HepG2 (cell line): ENCODE measurements around the gene CELF5. TPM values are rescaled to one million over a fixed set of nuclear protein-coding genes. Genes with fewer than 3 reads are reported as not detected.

Source experiments
- ATF1 ChIP-seq: IDR thresholded peaks from 2 replicates; pipeline ENCODE4 v1.6.1; 2016; ENCODE audit warnings: mild to moderate bottlenecking, control low read depth
- ATF7-NPFF ChIP-seq: sonication (generic); formaldehyde crosslinking; IDR thresholded peaks from 2 replicates; pipeline ENCODE4 v1.8.1; 2023; ENCODE audit warnings: mild to moderate bottlenecking, low read depth, missing genetic modification reagents, moderate library complexity
- DR1 ChIP-seq: sonication (generic); formaldehyde crosslinking; IDR thresholded peaks from 2 replicates; pipeline ENCODE4 v1.8.0; 2021; ENCODE audit warnings: mild to moderate bottlenecking, missing genetic modification reagents, inconsistent platforms
- GMEB1 ChIP-seq: sonication (generic); formaldehyde crosslinking; IDR thresholded peaks from 2 replicates; pipeline ENCODE4 v1.5.1; 2020; ENCODE audit warnings: missing genetic modification reagents, mild to moderate bottlenecking, borderline replicate concordance
- GTF2F1 ChIP-seq: fragments of 150-350 bp; IDR thresholded peaks from 2 replicates; pipeline ENCODE4 v1.6.1; 2014; ENCODE audit warnings: low read length
- HDAC2 ChIP-seq: sonication (generic); formaldehyde crosslinking; IDR thresholded peaks from 2 replicates; pipeline ENCODE4 v1.4.0; 2020; ENCODE audit warnings: missing genetic modification reagents
- HOMEZ ChIP-seq: IDR thresholded peaks from 2 replicates; pipeline ENCODE4 v1.6.1; 2016; ENCODE audit warnings: low read depth
- HOXA5 ChIP-seq: sonication (generic); formaldehyde crosslinking; IDR thresholded peaks from 2 replicates; pipeline ENCODE4 v1.4.0; 2020; ENCODE audit warnings: missing genetic modification reagents
- HOXA9 ChIP-seq: sonication (generic); formaldehyde crosslinking; IDR thresholded peaks from 2 replicates; pipeline ENCODE4 v1.8.1; 2022; ENCODE audit warnings: missing genetic modification reagents, mild to moderate bottlenecking, moderate library complexity, borderline replicate concordance
- MBNL3 ChIP-seq: fragments of 250-450 bp; sonication (Bioruptor Pico); conservative IDR thresholded peaks from 2 replicates; pipeline ENCODE4 v1.8.0; 2022; ENCODE audit warnings: mild to moderate bottlenecking, inconsistent platforms
- MED8 ChIP-seq: sonication (generic); formaldehyde crosslinking; IDR thresholded peaks from 2 replicates; pipeline ENCODE4 v1.8.1; 2023; ENCODE audit warnings: mild to moderate bottlenecking, missing genetic modification reagents; ENCODE audit not compliant: insufficient replicate concordance
- MXD3 ChIP-seq: IDR thresholded peaks from 2 replicates; pipeline ENCODE4 v1.6.1; 2016; ENCODE audit warnings: mild to moderate bottlenecking, missing biosample characterization, missing genetic modification reagents
- RBAK ChIP-seq: sonication (generic); formaldehyde crosslinking; IDR thresholded peaks from 2 replicates; pipeline ENCODE4 v1.5.1; 2020; ENCODE audit warnings: mild to moderate bottlenecking, missing genetic modification reagents
- RBFOX2 ChIP-seq: fragments of 200-400 bp; formaldehyde crosslinking; IDR thresholded peaks from 2 replicates; pipeline ENCODE4 v1.6.1; 2017; ENCODE audit warnings: low read depth, mild to moderate bottlenecking, low read length
- RFXANK ChIP-seq: IDR thresholded peaks from 2 replicates; pipeline ENCODE4 v1.6.1; 2016
- TBX3 ChIP-seq: fragments of 450-650 bp; IDR thresholded peaks from 2 replicates; pipeline ENCODE4 v1.6.1; 2017; ENCODE audit warnings: antibody characterized with exemption, mild to moderate bottlenecking, inconsistent platforms, borderline replicate concordance
- TCF7L2 ChIP-seq: IDR thresholded peaks from 2 replicates; pipeline ENCODE4 v1.6.1; 2011; ENCODE audit warnings: mild to moderate bottlenecking, low read depth, low read length, moderate library complexity
- TFE3 ChIP-seq: IDR thresholded peaks from 2 replicates; pipeline ENCODE4 v1.6.1; 2016
- XBP1 ChIP-seq: sonication (generic); formaldehyde crosslinking; IDR thresholded peaks from 2 replicates; pipeline ENCODE4 v1.5.0; 2020; ENCODE audit warnings: missing genetic modification reagents
- ZFP1 ChIP-seq: IDR thresholded peaks from 2 replicates; pipeline ENCODE4 v1.6.1; 2016
- ZMAT5 ChIP-seq: sonication (generic); formaldehyde crosslinking; IDR thresholded peaks from 2 replicates; pipeline ENCODE4 v1.5.0; 2020; ENCODE audit warnings: mild to moderate bottlenecking, low read depth, missing genetic modification reagents, borderline replicate concordance
- ZNF230 ChIP-seq: sonication (generic); formaldehyde crosslinking; IDR thresholded peaks from 2 replicates; pipeline ENCODE4 v1.4.0; 2020; ENCODE audit warnings: mild to moderate bottlenecking, missing genetic modification reagents
- ZNF264 ChIP-seq: sonication (generic); formaldehyde crosslinking; IDR thresholded peaks from 2 replicates; pipeline ENCODE4 v1.4.0; 2020; ENCODE audit warnings: missing genetic modification reagents
- ZNF335 ChIP-seq: sonication (generic); formaldehyde crosslinking; IDR thresholded peaks from 2 replicates; pipeline ENCODE4 v1.4.0; 2020; ENCODE audit warnings: missing genetic modification reagents
- ZNF496 ChIP-seq: sonication (generic); formaldehyde crosslinking; IDR thresholded peaks from 2 replicates; pipeline ENCODE4 v1.8.1; 2023; ENCODE audit warnings: mild to moderate bottlenecking, moderate library complexity, missing genetic modification reagents; ENCODE audit not compliant: insufficient replicate concordance
- ZNF549 ChIP-seq: sonication (generic); formaldehyde crosslinking; IDR thresholded peaks from 2 replicates; pipeline ENCODE4 v1.5.0; 2020; ENCODE audit warnings: missing genetic modification reagents
- ZNF772 ChIP-seq: sonication (generic); formaldehyde crosslinking; IDR thresholded peaks from 2 replicates; pipeline ENCODE4 v1.5.0; 2020; ENCODE audit warnings: mild to moderate bottlenecking, missing genetic modification reagents
- ZNF891 ChIP-seq: sonication (generic); formaldehyde crosslinking; IDR thresholded peaks from 2 replicates; pipeline ENCODE4 v1.5.0; 2020; ENCODE audit warnings: mild to moderate bottlenecking, missing genetic modification reagents
- polyA plus RNA-seq, 8 experiments: library from polyadenylated mRNA; depleted of rRNA in 3 of 8; stranded (reverse) in 7 of 8; unstranded in 1 of 8; fragments of >200 nt; fragmentation: Illumina TruSeq in 4 of 8; extraction: Trizol in 4 of 8; gene quantifications; 2 replicates each; pipeline versions ENCODE4 v1.2.1 to v1.2.3, GENCODE V29; 2011 to 2016; ENCODE audit warnings: low read depth in 4 of 8, missing spikeins in 1 of 8, mixed read lengths in 1 of 8; ENCODE audit not compliant: insufficient read depth in 1 of 8
- total RNA-seq, 5 experiments: library from RNA; depleted of rRNA; stranded (reverse); fragments of >200 nt; fragmentation: Illumina TruSeq; extraction: Trizol; gene quantifications; 2 replicates each; pipeline ENCODE4 v1.2.3, GENCODE V29; 2016; ENCODE audit warnings: low read depth in 1 of 5

CELF5 gene
- total and polyA plus RNA-seq, 2 of the 13 experiments (the other 11 are each of a cell fraction or from before 2014, with no cell fraction given): 0.31 to 0.84 TPM

- TF ChIP-seq MXD3: no peak
- no peak for TF ChIP-seq ZNF230 (CRISPR knock-in tag)
- TF ChIP-seq RBFOX2: peak; percentile 82
- peak; percentile 28; the same call in 1 of the 2 replicates for TF ChIP-seq TBX3
- no peak for TF ChIP-seq ZMAT5
- peak; percentile 72; the same call in 1 of the 2 replicates for TF ChIP-seq HOXA9 (CRISPR knock-in tag)
- TF ChIP-seq ZNF549 (CRISPR knock-in tag): no peak
- TF ChIP-seq GMEB1: peak; percentile 41
- TF ChIP-seq DR1 (CRISPR knock-in tag): no peak
- TF ChIP-seq RBAK (CRISPR knock-in tag): no peak
- no peak for TF ChIP-seq MBNL3 (CRISPR knock-in tag)
- TF ChIP-seq GTF2F1: no peak
- no peak for TF ChIP-seq HOXA5
- no peak for TF ChIP-seq XBP1
- no peak for TF ChIP-seq ZNF772 (CRISPR knock-in tag)
- TF ChIP-seq ZFP1 (CRISPR knock-in tag): no peak
- TF ChIP-seq HOMEZ (CRISPR knock-in tag): no peak
- TF ChIP-seq MED8 (CRISPR knock-in tag): no peak
- TF ChIP-seq ZNF496: no peak
- no peak for TF ChIP-seq RFXANK
- no peak for TF ChIP-seq TCF7L2
- no peak for TF ChIP-seq HDAC2
- no peak for TF ChIP-seq TFE3 (CRISPR knock-in tag)
- TF ChIP-seq ATF7-NPFF: peak; percentile 45; the same call in 1 of the 2 replicates
- no peak for TF ChIP-seq ZNF891 (CRISPR knock-in tag)
- TF ChIP-seq ZNF264 (CRISPR knock-in tag): no peak
- no peak for TF ChIP-seq ATF1 (CRISPR knock-in tag)
- TF ChIP-seq ZNF335: peak; percentile 99
Measured at GRCh38 chr19:3185461-3186159, 38.9 kb upstream of the CELF5 start, which contains the start of gene NCLN (continued).
